GM18499 (cell line): Measurements from ENCODE around the gene ADIPOR2.
"Not testable (repeated sequence)": the region's sequence is repeated elsewhere in the genome, so short reads cannot be mapped to it uniquely, and the experiment has no call there.

Source experiments
- ATAC-seq: cut with Tn5 transposase; IDR thresholded peaks from one replicate; pipeline ENCODE4 v1.9.1; 2021; ENCODE audit warnings: moderate number of reproducible peaks; ENCODE audit not compliant: insufficient read depth, unreplicated experiment

ADIPOR2 gene

GRCh38 chr12:1702713-1703112 lies 11.8 kb downstream of the ADIPOR2 start:
- ATAC-seq: no peak

GRCh38 chr12:1703771-1704722 lies 13.2 kb downstream of the ADIPOR2 start:
- no peak for ATAC-seq

- no peak for ATAC-seq
Observed at GRCh38 chr12:1705774-1706631, 15.1 kb downstream of the ADIPOR2 start.

DNA sequence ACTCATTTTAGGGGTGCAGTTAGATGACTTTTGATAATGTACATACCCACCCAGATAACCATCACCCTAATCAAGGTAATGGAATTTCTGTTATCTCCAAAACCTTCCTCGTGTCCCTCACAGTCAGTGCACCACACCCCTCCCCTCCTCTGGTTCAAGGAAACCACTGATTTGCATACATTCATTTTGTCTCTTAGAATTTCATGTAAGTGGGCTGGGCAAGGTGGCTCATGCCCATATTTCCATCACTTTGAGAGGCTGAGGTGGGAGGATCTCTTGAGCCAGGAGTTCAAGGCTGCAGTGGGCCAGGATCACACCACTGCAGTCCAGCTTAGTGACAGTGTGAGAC lies 15.7 kb downstream of the ADIPOR2 start:
- no peak for ATAC-seq

DNA sequence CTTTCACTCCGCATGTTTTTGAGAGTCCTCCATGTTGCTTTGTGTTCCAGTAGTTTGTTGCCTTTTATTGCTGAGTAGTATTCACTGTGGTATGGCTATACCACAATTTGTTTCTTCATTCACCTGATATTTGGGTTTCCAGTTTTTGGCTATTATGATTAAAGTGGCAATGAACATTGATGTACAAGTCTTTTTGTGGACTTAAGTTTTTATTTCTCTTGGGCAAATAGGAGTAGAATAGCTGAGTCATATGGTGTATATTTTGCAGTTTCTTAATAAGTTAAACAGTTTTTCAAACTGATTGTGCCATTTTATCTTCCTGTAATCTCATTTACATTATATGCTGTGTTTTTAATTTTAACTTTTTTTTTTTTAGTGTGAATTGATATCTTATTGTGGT lies 16.2 kb downstream of the ADIPOR2 start:
- ATAC-seq: no peak

DNA sequence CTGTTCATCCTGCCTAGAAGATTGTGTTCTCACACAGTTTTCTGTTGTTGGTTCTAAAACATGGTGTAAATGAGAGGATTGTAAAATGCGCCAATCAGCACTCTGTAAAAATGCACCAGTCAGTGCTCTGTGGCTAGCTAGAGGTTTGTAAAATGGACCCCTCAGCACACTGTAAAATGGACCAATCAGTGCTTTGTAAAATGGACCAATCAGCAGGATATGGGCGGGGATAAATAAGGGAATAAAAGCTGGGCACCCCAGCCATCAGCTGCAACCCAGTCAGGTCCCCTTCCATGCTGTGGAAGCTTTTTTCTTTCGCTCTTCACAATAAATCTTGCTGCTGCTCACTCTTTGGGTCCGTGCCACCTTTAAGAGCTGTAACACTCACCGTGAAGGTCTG lies 19.1 kb downstream of the ADIPOR2 start:
- not testable (repeated sequence) for ATAC-seq

GRCh38 chr12:1710870-1711269 lies 20.0 kb downstream of the ADIPOR2 start:
- not testable (repeated sequence) for ATAC-seq

- ATAC-seq: not testable (repeated sequence)
Observed at GRCh38 chr12:1711536-1712211, 20.8 kb downstream of the ADIPOR2 start.

GRCh38 chr12:1712305-1712704 lies 21.4 kb downstream of the ADIPOR2 start:
- not testable (repeated sequence) for ATAC-seq

GRCh38 chr12:1712852-1713251 lies 22.0 kb downstream of the ADIPOR2 start:
- not testable (repeated sequence) for ATAC-seq

GRCh38 chr12:1713783-1714348 lies 23.0 kb downstream of the ADIPOR2 start:
- ATAC-seq: not testable (repeated sequence)

DNA sequence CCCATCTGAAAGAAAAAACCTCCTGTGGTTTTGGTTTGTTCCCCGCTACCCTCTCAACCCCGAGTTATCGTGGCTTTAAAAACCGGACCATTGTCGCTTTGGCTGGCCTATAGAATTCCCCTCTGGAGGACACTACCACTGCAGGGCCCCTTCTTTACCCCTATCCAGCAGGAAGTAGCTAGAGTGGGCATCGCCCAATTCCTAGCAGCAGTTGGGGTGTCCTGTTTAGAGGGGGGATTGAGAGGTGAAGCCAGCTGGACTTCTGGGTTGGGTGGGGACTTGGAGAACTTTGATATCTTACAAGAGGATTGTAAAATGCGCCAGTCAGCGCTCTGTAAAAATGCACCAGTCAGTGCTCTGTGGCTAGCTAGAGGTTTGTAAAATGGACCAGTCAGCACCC lies 24.6 kb downstream of the ADIPOR2 start:
- ATAC-seq: not testable (repeated sequence)

DNA sequence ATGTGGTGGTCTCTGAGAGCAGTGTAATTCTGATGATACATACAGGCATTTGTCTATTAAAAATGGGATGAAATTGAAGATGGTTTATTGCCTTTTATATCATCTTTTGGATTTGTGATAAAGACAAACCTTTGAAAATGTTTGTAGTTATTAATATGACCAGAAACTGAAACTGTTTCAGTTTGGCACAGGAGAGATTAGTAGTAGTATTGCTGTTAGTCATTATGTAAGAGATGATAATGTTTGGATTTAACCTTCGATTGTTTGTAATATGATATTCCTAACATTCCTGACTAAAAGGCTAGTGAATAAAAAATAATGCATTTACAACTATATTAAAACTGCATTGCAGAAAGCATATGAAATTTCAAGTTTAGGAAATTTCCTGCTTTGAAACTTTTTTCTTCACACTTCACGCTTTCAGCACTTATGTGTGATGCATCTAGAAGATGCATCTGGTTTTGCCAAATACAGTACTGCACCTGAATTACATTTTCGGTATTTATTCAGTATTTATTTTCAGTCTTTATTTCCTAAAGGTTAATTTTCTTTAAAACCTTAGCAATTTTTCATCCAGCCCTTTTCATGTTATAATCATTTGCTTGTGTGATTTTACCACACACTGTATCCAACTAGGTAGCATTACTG lies 25.5 kb downstream of the ADIPOR2 start:
- ATAC-seq: no peak

DNA sequence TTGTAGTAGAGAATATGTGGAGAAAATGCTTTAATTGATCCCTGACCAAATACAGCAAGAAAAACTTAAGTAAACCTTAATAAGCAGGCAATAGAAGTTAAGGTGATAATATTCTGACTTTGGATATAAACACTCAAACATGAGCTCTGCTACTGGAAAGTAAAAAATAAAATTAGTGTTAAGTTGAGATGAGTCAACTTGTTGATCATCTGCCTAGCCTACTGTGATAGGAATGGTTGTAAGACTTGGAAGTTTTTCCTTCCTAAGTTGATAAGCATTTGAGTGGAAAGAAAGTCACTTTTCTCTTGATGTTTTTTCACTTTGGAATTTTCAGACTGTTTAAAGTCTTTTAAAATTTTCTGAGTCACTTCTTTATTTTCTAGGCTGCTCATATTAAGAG lies 26.0 kb downstream of the ADIPOR2 start:
- no peak for ATAC-seq

GRCh38 chr12:1719139-1719538 lies 28.3 kb downstream of the ADIPOR2 start:
- no peak for ATAC-seq

- ATAC-seq: no peak
Observed at GRCh38 chr12:1720494-1720893, 29.6 kb downstream of the ADIPOR2 start.

DNA sequence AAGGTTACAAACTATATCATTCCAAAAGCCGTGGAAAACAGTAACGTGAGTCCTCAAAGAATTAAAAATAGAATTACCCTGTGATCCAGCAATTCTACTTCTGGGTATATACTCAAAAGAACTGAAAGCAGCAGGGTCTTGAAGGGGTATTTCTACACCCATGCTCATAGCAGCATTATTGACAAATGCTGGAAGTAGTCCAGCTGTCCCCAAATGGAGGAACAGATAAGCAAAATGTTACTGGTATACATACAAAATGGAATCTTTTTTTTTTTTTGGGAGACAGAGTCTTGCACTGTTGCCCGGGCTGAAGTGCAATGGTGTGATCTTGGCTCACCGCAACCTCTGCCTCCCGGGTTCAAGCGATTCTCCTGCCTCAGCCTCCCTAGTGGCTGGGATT lies 32.9 kb downstream of the ADIPOR2 start:
- no peak for ATAC-seq

DNA sequence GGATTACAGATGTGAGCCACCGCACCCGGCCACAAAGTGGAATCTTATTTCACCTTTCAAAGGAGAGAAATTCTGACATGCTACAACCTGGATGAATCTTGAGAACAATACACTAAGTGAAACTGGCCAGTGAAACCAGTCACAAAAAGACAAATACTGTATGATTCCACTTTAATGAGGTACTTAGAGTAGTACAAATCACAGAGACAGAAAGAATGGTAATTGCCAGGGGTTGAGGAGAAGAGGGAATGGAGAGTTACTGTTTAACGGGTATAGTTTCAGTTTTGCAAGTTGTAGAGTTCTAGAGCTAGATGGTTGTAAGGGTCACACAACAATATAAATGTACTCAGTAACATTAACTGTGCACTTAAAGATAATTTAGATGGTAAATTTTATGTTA lies 33.4 kb downstream of the ADIPOR2 start:
- ATAC-seq: no peak

GRCh38 chr12:1726753-1727152 lies 35.9 kb downstream of the ADIPOR2 start:
- ATAC-seq: no peak

- ATAC-seq: no peak
Observed at GRCh38 chr12:1728824-1729223, 38.0 kb downstream of the ADIPOR2 start.
